Activated CD4-positive, alpha-beta memory T cell treated with anti-CD3 and anti-CD28 coated beads for 36 hours (primary cell): ENCODE measurements around the gene MAMLD1. TPM values are rescaled to one million over a fixed set of nuclear protein-coding genes. Genes with fewer than 3 reads are reported as not detected.

Experiments
- CTCF ChIA-PET: fragments of 350-600 bp; sonication (Branson Sonifier 250); formaldehyde crosslinking; loops from one replicate; lab custom pipeline; 2021; ENCODE audit warnings: antibody characterized with exemption, inconsistent platforms; lab: Charles Lee
- POLR2A ChIA-PET: fragments of 350-600 bp; sonication (Branson Sonifier 250); formaldehyde crosslinking; loops from one replicate; lab custom pipeline; 2021; ENCODE audit warnings: antibody characterized with exemption; lab: Charles Lee
- DNase-seq: peaks from one replicate; pipeline ENCODE4 v3.0.0-alpha.2; 2020
- H3K27ac Mint-ChIP-seq: one replicate; pipeline ENCODE4 v1.8.0; 2021; ENCODE audit warnings: mixed read lengths
- H3K27me3 Mint-ChIP-seq: one replicate; pipeline ENCODE4 v1.8.0; 2021; ENCODE audit warnings: mixed read lengths
- H3K36me3 Mint-ChIP-seq: one replicate; pipeline ENCODE4 v1.8.0; 2021; ENCODE audit warnings: mixed read lengths
- H3K4me1 Mint-ChIP-seq: one replicate; pipeline ENCODE4 v1.8.0; 2021; ENCODE audit warnings: low read depth, mixed read lengths
- H3K4me3 Mint-ChIP-seq: one replicate; pipeline ENCODE4 v1.8.0; 2021; ENCODE audit warnings: mild to moderate bottlenecking, mixed read lengths
- H3K9me3 Mint-ChIP-seq: one replicate; pipeline ENCODE4 v1.8.0; 2021; ENCODE audit warnings: mixed read lengths
- intact Hi-C: fragments of 100-400 bp; cut with micrococcal nuclease; formaldehyde crosslinking; loops from one replicate; pipeline ENCODE4 v1.15.1; 2023
- total RNA-seq, 2 experiments: library from RNA; stranded (reverse); gene quantifications; one replicate each; pipeline ENCODE4 v1.2.3, GENCODE V29; 2021

The MAMLD1 gene
- total RNA-seq, 2 experiments from 2014 or later = 2.1 to 2.2 TPM

DNA sequence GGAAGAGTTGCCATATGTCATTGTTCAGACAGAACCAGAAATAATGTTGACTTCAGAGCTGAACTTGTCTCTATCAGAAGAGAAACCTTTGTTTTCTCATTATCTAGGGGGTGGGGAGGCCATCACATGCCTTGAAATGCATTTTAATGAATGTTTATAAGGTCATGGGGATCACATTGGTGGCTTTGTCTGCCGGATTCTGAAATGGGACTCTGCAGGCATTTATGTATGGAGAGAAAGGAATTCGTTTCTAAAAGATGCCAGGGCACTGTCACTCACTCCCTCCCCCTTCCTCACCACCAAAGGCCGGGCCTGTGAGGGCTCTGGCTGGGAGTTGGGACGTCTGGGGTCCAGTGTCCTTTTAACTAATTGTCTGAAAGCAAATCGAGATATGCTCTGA is 102.2 kb downstream of the MAMLD1 start:
- ChIA-PET CTCF (no interaction called here), POLR2A (no interaction called here)
- intact Hi-C loops = no loop called here
- H3K4me3 Mint-ChIP-seq = no peak overlapping the region
- no peaks in the 10 kb centered on the region for H3K9me3 Mint-ChIP-seq
- no peak overlapping the region for H3K27ac Mint-ChIP-seq
- H3K27me3 Mint-ChIP-seq = no peaks in the 10 kb centered on the region
- H3K4me1 Mint-ChIP-seq = no peaks in the 10 kb centered on the region
- no peak for DNase-seq
- H3K36me3 Mint-ChIP-seq = no peaks in the 10 kb centered on the region

DNA sequence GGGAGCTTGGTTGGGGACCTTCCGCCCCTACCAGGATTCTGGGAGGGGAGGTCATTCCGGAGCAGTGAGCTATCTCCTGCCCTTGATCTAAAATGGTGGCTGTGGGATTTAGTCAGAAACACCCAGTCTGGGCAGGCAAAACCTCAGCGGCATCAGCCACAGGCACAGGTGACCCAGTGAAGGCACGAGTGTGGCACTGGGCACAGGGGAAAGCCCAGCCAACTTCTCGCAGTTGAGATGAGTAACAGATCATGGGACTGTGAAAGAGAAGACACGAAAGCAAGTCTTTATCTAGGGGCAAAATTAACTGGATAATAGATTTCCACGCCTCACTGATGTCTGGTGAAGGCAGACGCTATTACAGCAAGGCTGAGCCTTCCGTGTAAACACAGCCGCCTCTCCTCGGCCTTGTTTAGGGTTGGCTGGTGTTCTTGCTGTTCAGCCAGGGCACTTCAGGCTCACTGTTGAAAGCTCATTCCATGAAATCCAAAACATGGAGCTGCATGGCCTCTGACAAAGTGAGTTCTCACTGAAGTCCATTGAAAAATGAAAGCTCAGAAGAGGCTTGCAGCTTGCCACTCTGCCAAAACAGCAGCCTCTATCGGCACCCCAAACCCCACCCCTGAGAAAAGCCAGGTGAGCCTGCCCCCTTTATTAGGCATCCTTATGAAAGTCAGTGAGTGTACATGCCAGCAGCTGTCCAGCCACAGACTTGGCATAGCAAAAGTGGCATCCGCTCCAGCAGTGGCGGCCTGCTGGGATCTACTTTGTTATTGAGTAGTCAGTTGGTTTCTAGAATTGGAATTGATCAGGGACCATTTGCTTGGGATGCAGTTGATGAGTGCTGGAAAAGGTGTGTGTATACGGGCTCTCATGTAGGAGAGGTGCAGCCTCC is 103.0 kb downstream of the MAMLD1 start:
- intact Hi-C loops = no loop called here
- POLR2A ChIA-PET = no interaction called here

GRCh38 chrX:150472306-150472705 is 109.2 kb downstream of the MAMLD1 start:
- peaks cover 11% of the 10 kb centered on the region for H3K4me1 Mint-ChIP-seq
- no peak overlapping the region for H3K4me3 Mint-ChIP-seq
- intact Hi-C loops = loop anchor here (10.0 kb wide), 1 partner anchor 538 kb away; the partner anchor contains the start of gene EOLA2
- no peaks in the 10 kb centered on the region for H3K9me3 Mint-ChIP-seq
- H3K36me3 Mint-ChIP-seq = no peaks in the 10 kb centered on the region
- no peaks in the 10 kb centered on the region for H3K27me3 Mint-ChIP-seq
- ChIA-PET CTCF (no interaction called here), POLR2A (no interaction called here)
- no peak for DNase-seq
- no peak overlapping the region for H3K27ac Mint-ChIP-seq

More for the DNA sequence above, 103.0 kb downstream of the MAMLD1 start:
- Mint-ChIP-seq H3K4me3 (no peak overlapping the region), H3K4me1 (no peaks in the 10 kb centered on the region), H3K9me3 (no peaks in the 10 kb centered on the region), H3K27ac (no peak overlapping the region), H3K27me3 (no peaks in the 10 kb centered on the region), H3K36me3 (no peaks in the 10 kb centered on the region)
- CTCF ChIA-PET = no interaction called here
- no peak for DNase-seq

DNA sequence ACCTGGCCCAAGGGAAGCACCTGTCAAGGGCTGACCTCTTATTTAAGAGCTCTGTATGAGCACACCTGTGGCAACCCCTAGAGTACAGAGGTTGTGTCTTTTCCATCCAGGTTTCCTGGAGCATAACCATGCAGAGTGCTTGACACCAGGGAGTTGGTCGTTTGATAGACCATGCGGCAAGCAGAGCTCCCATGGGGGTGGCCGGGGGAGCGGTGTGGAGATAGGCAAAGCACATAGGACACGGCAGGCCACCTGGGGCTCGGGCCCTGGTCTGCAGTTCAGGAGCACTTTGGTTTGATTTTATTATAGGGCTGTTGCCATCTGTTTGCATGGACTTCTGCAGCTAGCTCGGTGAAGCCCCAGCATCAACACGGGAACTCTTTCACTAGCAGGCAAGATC is 110.3 kb downstream of the MAMLD1 start:
- Mint-ChIP-seq H3K27ac (no peak overlapping the region), H3K9me3 (no peaks in the 10 kb centered on the region), H3K4me1 (peaks cover 22% of the 10 kb centered on the region), H3K27me3 (no peaks in the 10 kb centered on the region), H3K4me3 (no peak overlapping the region), H3K36me3 (no peaks in the 10 kb centered on the region)
- DNase-seq = no peak
- ChIA-PET POLR2A (no interaction called here), CTCF (no interaction called here)
- intact Hi-C loops = loop anchor here (10.0 kb wide), 1 partner anchor 539 kb away; the partner anchor contains the start of gene EOLA2

GRCh38 chrX:150475461-150475860 is 112.3 kb downstream of the MAMLD1 start:
- ChIA-PET CTCF (no interaction called here), POLR2A (no interaction called here)
- no peak for DNase-seq
- Mint-ChIP-seq H3K27ac (no peak overlapping the region), H3K4me3 (no peak overlapping the region), H3K4me1 (peaks cover 38% of the 10 kb centered on the region), H3K27me3 (no peaks in the 10 kb centered on the region), H3K9me3 (no peaks in the 10 kb centered on the region), H3K36me3 (no peaks in the 10 kb centered on the region)
- intact Hi-C loops = loop anchor here (10.0 kb wide), 1 partner anchor 541 kb away; the partner anchor contains the start of gene EOLA2

DNA sequence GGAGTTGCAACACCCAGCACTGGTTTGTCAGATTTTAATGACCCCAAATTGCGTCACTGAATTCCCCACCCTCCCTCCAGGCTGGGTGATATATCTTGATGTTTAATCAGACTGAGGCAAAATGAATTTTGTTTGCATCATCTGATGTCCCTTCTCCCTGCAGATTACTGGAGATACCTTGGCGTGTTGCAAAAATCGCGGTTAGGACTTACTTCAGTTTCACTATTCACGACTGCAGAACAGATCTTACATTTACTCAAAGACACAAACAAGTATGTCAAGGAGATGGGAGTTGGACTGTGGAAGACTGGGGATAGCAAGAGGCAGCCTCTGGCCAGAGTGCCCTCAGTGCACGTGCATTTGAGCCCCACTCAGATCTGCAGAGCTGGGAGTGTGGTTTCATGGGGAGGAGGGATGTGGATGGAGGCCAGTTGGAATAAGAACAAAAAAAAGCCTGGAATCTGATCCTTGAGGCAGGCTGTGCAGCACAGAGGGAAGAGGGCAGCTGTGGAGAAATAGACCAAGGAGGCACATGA is 113.1 kb downstream of the MAMLD1 start:
- DNase-seq = no peak
- Mint-ChIP-seq H3K4me3 (no peak overlapping the region), H3K27me3 (no peaks in the 10 kb centered on the region), H3K4me1 (peaks cover 41% of the 10 kb centered on the region), H3K36me3 (no peaks in the 10 kb centered on the region), H3K9me3 (no peaks in the 10 kb centered on the region), H3K27ac (no peak overlapping the region)
- POLR2A ChIA-PET = no interaction called here
- intact Hi-C loops = loop anchor here (10.0 kb wide), 1 partner anchor 541 kb away; the partner anchor contains the start of gene EOLA2
- CTCF ChIA-PET = interaction anchor here (1.5 kb wide), 2 partner anchors 10 to 111 kb away, joined by 4 to 6 read pairs; no protein-coding TSS in a partner anchor

DNA sequence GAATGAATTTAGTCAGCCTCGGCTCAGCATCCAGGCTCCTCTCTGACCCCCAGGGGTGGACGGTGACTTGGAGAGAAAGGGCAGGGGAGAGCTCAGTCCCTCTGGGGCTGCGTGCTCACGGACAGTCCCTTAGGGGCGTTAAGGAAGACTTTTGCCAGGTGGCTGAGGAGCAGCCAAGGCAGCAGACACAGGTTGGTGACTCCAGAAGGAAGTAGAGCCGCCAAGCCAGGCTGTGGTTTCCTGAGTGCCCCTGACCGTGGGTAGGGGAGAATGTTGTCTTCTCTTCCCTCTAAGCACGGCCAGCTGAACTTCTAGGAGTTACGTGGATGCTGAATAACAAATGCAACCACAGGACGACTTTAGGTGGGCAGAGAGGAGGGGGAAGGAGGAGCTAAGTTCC is 114.3 kb downstream of the MAMLD1 start:
- H3K4me3 Mint-ChIP-seq = no peak overlapping the region
- intact Hi-C loops = loop anchor here (10.0 kb wide), 1 partner anchor 543 kb away; the partner anchor contains the start of gene EOLA2
- no peaks in the 10 kb centered on the region for H3K27me3 Mint-ChIP-seq
- no peak for DNase-seq
- ChIA-PET POLR2A (no interaction called here), CTCF (interaction anchor here (1.5 kb wide), 2 partner anchors 9 to 112 kb away, joined by 4 to 6 read pairs; no protein-coding TSS in a partner anchor)
- H3K9me3 Mint-ChIP-seq = no peaks in the 10 kb centered on the region
- H3K27ac Mint-ChIP-seq = no peak overlapping the region
- peaks cover 49% of the 10 kb centered on the region for H3K4me1 Mint-ChIP-seq
- H3K36me3 Mint-ChIP-seq = no peaks in the 10 kb centered on the region

GRCh38 chrX:150478496-150479492 is 115.7 kb downstream of the MAMLD1 start:
- no peaks in the 10 kb centered on the region for H3K36me3 Mint-ChIP-seq
- H3K4me3 Mint-ChIP-seq = peak overlapping the region; percentile 62
- peak; percentile 61 for DNase-seq
- H3K9me3 Mint-ChIP-seq = no peaks in the 10 kb centered on the region
- ChIA-PET CTCF (interaction anchor here (1.4 kb wide), 1 partner anchor 73 kb away, joined by 3 read pairs; no protein-coding TSS in a partner anchor), POLR2A (interaction anchor here (0.5 to 3.0 kb wide), 4 partner anchors 90 to 278 kb away, joined by 3 to 21 read pairs (median 4); partner anchors contain the start of gene MTM1)
- intact Hi-C loops = loop anchor here (1.0 to 10.0 kb wide), 5 partner anchors 28 to 544 kb away; partner anchors contain the start of genes EOLA2 and MAMLD1
- H3K4me1 Mint-ChIP-seq = peaks cover 62% of the 10 kb centered on the region
- peak overlapping the region; percentile 82 for H3K27ac Mint-ChIP-seq
- H3K27me3 Mint-ChIP-seq = no peaks in the 10 kb centered on the region

DNA sequence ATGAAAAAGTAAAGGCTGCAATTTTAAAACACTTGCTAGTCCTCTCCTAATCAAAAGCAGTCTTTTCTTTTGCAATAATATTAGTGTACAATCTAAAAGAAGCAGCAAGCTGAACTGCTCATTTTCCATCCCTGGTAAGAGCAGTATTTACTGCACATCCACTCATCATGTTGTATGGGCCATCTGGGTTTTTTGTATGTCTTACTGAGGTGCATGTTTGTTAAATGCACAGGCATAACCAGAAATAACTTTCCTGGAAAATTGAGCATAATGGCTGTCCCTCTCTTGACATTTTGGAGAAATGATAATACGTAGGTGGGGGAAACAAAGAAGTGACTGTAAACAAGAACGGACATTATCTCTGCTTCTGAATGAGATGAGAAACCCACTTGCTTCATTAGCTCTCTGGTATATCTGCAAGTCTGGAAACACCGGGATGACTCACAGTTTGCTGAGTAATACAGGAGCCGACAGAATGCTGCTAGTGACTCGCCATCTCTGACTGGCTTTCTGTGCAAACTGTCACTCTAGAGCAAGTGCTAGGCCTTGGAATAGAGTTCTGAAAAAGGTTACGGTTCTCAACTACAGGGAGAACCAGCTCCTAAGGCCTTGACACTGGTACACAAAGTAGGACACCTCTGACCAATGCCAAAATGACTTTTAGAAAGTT is 119.6 kb downstream of the MAMLD1 start:
- H3K4me1 Mint-ChIP-seq = peaks cover 51% of the 10 kb centered on the region
- H3K9me3 Mint-ChIP-seq = no peaks in the 10 kb centered on the region
- ChIA-PET POLR2A (interaction anchor here (0.7 to 1.5 kb wide), 5 partner anchors 89 to 212 kb away, joined by 3 to 4 read pairs (median 3); no protein-coding TSS in a partner anchor), CTCF (interaction anchor here (1.4 to 2.6 kb wide), 4 partner anchors 33 to 121 kb away, joined by 4 to 11 read pairs (median 8); no protein-coding TSS in a partner anchor)
- H3K27me3 Mint-ChIP-seq = no peaks in the 10 kb centered on the region
- H3K4me3 Mint-ChIP-seq = no peak overlapping the region
- peak overlapping the region; percentile 81 for H3K27ac Mint-ChIP-seq
- DNase-seq = peak; percentile 77
- no peaks in the 10 kb centered on the region for H3K36me3 Mint-ChIP-seq
- intact Hi-C loops = loop anchor here (1.0 to 5.0 kb wide), 2 partner anchors 93 to 250 kb away; no protein-coding TSS in a partner anchor

DNA sequence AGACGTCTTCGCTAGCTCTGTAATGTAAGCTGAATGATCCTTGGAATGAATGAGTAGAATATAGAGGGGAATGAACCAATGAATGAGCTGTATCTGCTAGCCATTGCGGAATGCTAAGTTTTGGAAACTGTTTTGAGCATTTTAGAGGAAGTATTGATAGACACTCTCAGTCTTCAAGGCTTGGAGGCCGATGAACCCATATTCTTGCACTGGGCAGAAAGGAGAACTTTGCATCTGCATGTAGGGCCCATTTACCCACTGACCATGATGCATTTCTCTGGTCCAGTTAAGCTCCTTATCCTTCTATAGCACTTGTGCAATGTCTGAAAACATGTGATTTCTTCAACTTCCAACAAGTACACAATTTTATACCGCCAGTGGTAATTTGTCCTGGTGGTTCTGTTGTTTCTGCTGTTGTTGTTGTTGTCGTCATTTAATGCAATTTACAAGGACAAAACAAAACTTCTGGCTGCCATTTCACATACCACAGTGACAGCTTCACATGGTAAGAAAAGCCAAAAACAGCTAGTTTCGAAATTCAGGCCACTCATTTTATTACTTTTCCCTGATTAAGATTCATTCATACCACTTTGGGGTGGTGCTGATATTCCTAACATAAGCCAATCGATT is 120.4 kb downstream of the MAMLD1 start:
- Mint-ChIP-seq H3K4me1 (peaks cover 43% of the 10 kb centered on the region), H3K9me3 (no peaks in the 10 kb centered on the region), H3K36me3 (no peaks in the 10 kb centered on the region), H3K27me3 (no peaks in the 10 kb centered on the region), H3K27ac (peak overlapping the region; percentile 68), H3K4me3 (no peak overlapping the region)
- intact Hi-C loops = loop anchor here (5.0 kb wide), 1 partner anchor 249 kb away; no protein-coding TSS in a partner anchor
- CTCF ChIA-PET = interaction anchor here (1.4 to 2.6 kb wide), 4 partner anchors 34 to 122 kb away, joined by 4 to 11 read pairs (median 8); no protein-coding TSS in a partner anchor
- no peak for DNase-seq
- POLR2A ChIA-PET = interaction anchor here (0.7 to 1.5 kb wide), 4 partner anchors 90 to 212 kb away, joined by 3 to 4 read pairs (median 3); no protein-coding TSS in a partner anchor
